ENCODE data around the gene RFX8.

- TF ChIP-seq POLR2AphosphoS5 (IDR thresholded peaks at IDR 0.05) (no peak), EP300 (IDR thresholded peaks at IDR 0.05) (no peak), CTCF (IDR thresholded peaks at IDR 0.05) (no peak), POLR2A (IDR thresholded peaks at IDR 0.05) (no peak)
Observed at GRCh38 chr2:101367508-101367907, 107.4 kb downstream of the RFX8 start.

Measured in sigmoid colon (tissue), 4 donors.